ENCODE measurements around the gene DTNBP1.
A peak's percentile ranks its signal among the peaks of the same experiment; 100 is the strongest.

The DTNBP1 gene

GRCh38 chr6:15498640-15499039, 164.2 kb downstream of the DTNBP1 start:
- no peak for DNase-seq

- DNase-seq, result no peak
Measured at GRCh38 chr6:15496345-15497131, 166.3 kb downstream of the DTNBP1 start.

- DNase-seq, result no peak
Measured at GRCh38 chr6:15495375-15495901, 167.4 kb downstream of the DTNBP1 start.

- DNase-seq, result no peak
Measured at GRCh38 chr6:15493437-15494168, 169.2 kb downstream of the DTNBP1 start.

GRCh38 chr6:15491986-15492269, 170.9 kb downstream of the DTNBP1 start:
- DNase-seq, result no peak

GRCh38 chr6:15491255-15491985, 171.4 kb downstream of the DTNBP1 start:
- DNase-seq, result peak; percentile 81

GRCh38 chr6:15490242-15491100, 172.4 kb downstream of the DTNBP1 start:
- no peak for DNase-seq

GRCh38 chr6:15489261-15489962, 173.4 kb downstream of the DTNBP1 start:
- DNase-seq, result no peak

- DNase-seq, result no peak
Measured at GRCh38 chr6:15487262-15487661, 175.6 kb downstream of the DTNBP1 start.

- DNase-seq, result no peak
Measured at GRCh38 chr6:15485936-15486335, 176.9 kb downstream of the DTNBP1 start.

GRCh38 chr6:15484821-15485220, 178.0 kb downstream of the DTNBP1 start:
- no peak for DNase-seq

GRCh38 chr6:15484140-15484539, 178.7 kb downstream of the DTNBP1 start:
- DNase-seq, result no peak

- no peak for DNase-seq
Measured at GRCh38 chr6:15483060-15483459, 179.8 kb downstream of the DTNBP1 start.

- peak; percentile 16 for DNase-seq
Measured at GRCh38 chr6:15481390-15482291, 181.2 kb downstream of the DTNBP1 start.

GRCh38 chr6:15480525-15480924, 182.3 kb downstream of the DTNBP1 start:
- no peak for DNase-seq

GRCh38 chr6:15479761-15480160, 183.1 kb downstream of the DTNBP1 start:
- DNase-seq, result no peak

GRCh38 chr6:15477746-15478145, 185.1 kb downstream of the DTNBP1 start:
- DNase-seq, result no peak

GRCh38 chr6:15476631-15477380, 186.0 kb downstream of the DTNBP1 start:
- DNase-seq, result no peak

GRCh38 chr6:15475872-15476271, 187.0 kb downstream of the DTNBP1 start:
- DNase-seq, result no peak

- no peak for DNase-seq
Measured at GRCh38 chr6:15475261-15475660, 187.6 kb downstream of the DTNBP1 start.
